ENCODE data around the gene MS4A15.

The MS4A15 gene

DNA sequence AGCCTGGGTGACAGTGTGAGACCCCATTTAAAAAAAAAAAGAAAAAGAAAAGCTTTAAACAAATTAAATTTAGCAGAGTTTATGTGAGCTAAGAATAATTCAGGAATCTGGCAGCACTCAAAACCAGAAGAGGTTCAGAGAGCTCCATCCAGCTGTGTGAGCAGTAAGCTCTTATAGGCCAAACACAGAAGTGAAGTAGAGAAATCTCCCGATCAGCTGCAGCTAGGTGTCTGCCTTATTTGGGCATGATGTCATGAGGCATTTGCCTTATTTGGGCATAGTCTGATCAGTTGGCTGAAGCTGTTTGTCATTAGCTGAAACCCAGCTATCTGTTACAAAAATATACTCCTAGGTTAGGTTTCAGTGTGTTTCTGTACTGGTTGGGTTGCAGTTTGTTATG lies 8.2 kb downstream of the MS4A15 start:
- Histone ChIP-seq H3K27me3 (ENCODE audit: control insufficient read depth, insufficient read depth, low read length, poor library complexity, severe bottlenecking) (no peaks in the 10 kb centered on the region), H3K4me3 (ENCODE audit: insufficient read depth, low read depth, low read length) (no peak overlapping the region), H3K9me3 (ENCODE audit: control insufficient read depth, low read length) (no peaks in the 10 kb centered on the region), H3K27ac (ENCODE audit: insufficient read depth, low read depth, low read length, poor library complexity, severe bottlenecking) (no peak overlapping the region), H3K36me3 (ENCODE audit: control insufficient read depth, insufficient read depth, low read length) (no peaks in the 10 kb centered on the region), H3K4me1 (ENCODE audit: control insufficient read depth, insufficient read depth, low read length) (no peaks in the 10 kb centered on the region)
- WGBS, 2 experiments: 75 to 77% methylated on average over 1 of the region's 1 CpG

- no peaks in the 10 kb centered on the region for H3K9me3 ChIP-seq (ENCODE audit: control insufficient read depth, low read length)
- no peak overlapping the region for H3K27ac ChIP-seq (ENCODE audit: insufficient read depth, low read depth, low read length, poor library complexity, severe bottlenecking)
- H3K36me3 ChIP-seq (ENCODE audit: control insufficient read depth, insufficient read depth, low read length): no peaks in the 10 kb centered on the region
- H3K4me1 ChIP-seq (ENCODE audit: control insufficient read depth, insufficient read depth, low read length): no peaks in the 10 kb centered on the region
- no peaks in the 10 kb centered on the region for H3K27me3 ChIP-seq (ENCODE audit: control insufficient read depth, insufficient read depth, low read length, poor library complexity, severe bottlenecking)
- 94% methylated on average over 5 of the region's 5 CpGs for WGBS, 2 experiments
- H3K4me3 ChIP-seq (ENCODE audit: insufficient read depth, low read depth, low read length): no peak overlapping the region
Observed at GRCh38 chr11:60765355-60765754, 8.7 kb downstream of the MS4A15 start.

DNA sequence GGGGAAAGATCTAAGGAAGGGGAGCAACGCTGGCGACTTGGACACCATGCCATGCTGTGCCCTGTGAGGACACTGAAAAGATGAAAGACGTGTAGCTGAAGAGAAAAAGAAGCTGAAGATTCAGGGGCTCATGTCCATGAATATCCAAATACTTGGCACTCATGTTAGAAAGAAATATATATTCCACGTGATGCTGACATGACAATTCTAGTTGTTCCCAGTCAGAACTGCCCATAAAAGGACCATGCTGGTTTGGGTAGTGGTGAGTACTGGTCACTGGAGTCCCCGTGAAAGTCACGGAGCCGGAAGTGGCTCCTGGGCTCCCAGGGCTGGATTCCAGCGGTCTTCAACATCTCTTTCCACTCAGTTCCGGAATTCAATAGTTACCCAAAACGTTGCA lies 9.9 kb downstream of the MS4A15 start:
- H3K4me1 ChIP-seq (ENCODE audit: control insufficient read depth, insufficient read depth, low read length): no peaks in the 10 kb centered on the region
- no peaks in the 10 kb centered on the region for H3K27me3 ChIP-seq (ENCODE audit: control insufficient read depth, insufficient read depth, low read length, poor library complexity, severe bottlenecking)
- H3K9me3 ChIP-seq (ENCODE audit: control insufficient read depth, low read length): no peaks in the 10 kb centered on the region

GRCh38 chr11:60767388-60767811 lies 10.7 kb downstream of the MS4A15 start:
- Histone ChIP-seq H3K27ac (ENCODE audit: insufficient read depth, low read depth, low read length, poor library complexity, severe bottlenecking) (no peak overlapping the region), H3K4me1 (ENCODE audit: control insufficient read depth, insufficient read depth, low read length) (no peaks in the 10 kb centered on the region), H3K4me3 (ENCODE audit: insufficient read depth, low read depth, low read length) (no peak overlapping the region), H3K36me3 (ENCODE audit: control insufficient read depth, insufficient read depth, low read length) (no peaks in the 10 kb centered on the region), H3K27me3 (ENCODE audit: control insufficient read depth, insufficient read depth, low read length, poor library complexity, severe bottlenecking) (no peaks in the 10 kb centered on the region), H3K9me3 (ENCODE audit: control insufficient read depth, low read length) (no peaks in the 10 kb centered on the region)
- WGBS, 2 experiments: 61 to 66% methylated on average over 26 of the region's 26 CpGs

More for the DNA sequence above, 9.9 kb downstream of the MS4A15 start:
- no peaks in the 10 kb centered on the region for H3K36me3 ChIP-seq (ENCODE audit: control insufficient read depth, insufficient read depth, low read length)
- H3K27ac ChIP-seq (ENCODE audit: insufficient read depth, low read depth, low read length, poor library complexity, severe bottlenecking): no peak overlapping the region
- WGBS, 2 experiments: 90 to 94% methylated on average over 10 of the region's 10 CpGs
- H3K4me3 ChIP-seq (ENCODE audit: insufficient read depth, low read depth, low read length): no peak overlapping the region

DNA sequence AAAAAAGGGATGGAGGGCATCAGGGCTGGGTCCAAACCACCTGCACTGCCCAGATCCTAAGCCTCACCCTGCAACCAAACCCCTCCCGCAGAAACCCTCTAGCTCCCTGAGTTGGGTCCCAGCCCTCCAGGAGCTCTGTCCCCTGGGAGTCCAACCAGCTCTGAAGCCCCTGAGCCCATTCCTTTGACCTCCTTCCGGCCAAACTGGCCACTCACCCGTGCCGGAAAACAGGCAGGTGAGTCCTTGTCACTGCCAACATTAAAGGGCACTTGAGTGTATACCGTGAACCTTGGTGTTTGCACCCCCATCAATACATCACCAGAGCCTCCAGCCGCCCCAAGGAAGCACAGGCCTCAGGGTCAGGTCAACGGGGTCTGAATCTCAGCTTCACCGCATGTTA lies 11.5 kb downstream of the MS4A15 start:
- Histone ChIP-seq H3K9me3 (ENCODE audit: control insufficient read depth, low read length) (no peaks in the 10 kb centered on the region), H3K4me3 (ENCODE audit: insufficient read depth, low read depth, low read length) (no peak overlapping the region), H3K27ac (ENCODE audit: insufficient read depth, low read depth, low read length, poor library complexity, severe bottlenecking) (no peak overlapping the region), H3K4me1 (ENCODE audit: control insufficient read depth, insufficient read depth, low read length) (no peaks in the 10 kb centered on the region), H3K36me3 (ENCODE audit: control insufficient read depth, insufficient read depth, low read length) (no peaks in the 10 kb centered on the region), H3K27me3 (ENCODE audit: control insufficient read depth, insufficient read depth, low read length, poor library complexity, severe bottlenecking) (no peaks in the 10 kb centered on the region)
- 92 to 95% methylated on average over 8 of the region's 8 CpGs for WGBS, 2 experiments

DNA sequence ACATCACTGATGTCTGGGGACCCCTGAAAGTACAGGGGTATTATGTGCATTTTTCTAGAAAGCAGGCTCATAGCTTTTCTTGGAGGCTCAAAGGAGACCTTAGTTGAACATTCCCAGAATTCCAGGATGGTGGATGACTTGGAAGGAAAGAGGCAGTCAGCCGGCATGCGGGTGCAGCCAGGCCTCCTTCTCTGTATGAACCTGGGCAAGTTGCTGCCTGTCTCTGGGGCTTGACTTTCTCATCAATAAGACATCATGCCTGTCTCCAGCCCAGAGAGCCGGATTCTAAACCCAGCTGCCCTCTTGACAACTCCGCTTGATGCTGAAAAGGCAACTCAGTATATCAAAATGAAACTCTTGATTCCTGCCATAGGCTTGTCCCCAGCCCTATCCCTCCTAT lies 12.6 kb downstream of the MS4A15 start:
- Histone ChIP-seq H3K27me3 (ENCODE audit: control insufficient read depth, insufficient read depth, low read length, poor library complexity, severe bottlenecking) (no peaks in the 10 kb centered on the region), H3K36me3 (ENCODE audit: control insufficient read depth, insufficient read depth, low read length) (no peaks in the 10 kb centered on the region), H3K27ac (ENCODE audit: insufficient read depth, low read depth, low read length, poor library complexity, severe bottlenecking) (no peak overlapping the region), H3K4me3 (ENCODE audit: insufficient read depth, low read depth, low read length) (no peak overlapping the region), H3K9me3 (ENCODE audit: control insufficient read depth, low read length) (no peaks in the 10 kb centered on the region), H3K4me1 (ENCODE audit: control insufficient read depth, insufficient read depth, low read length) (no peaks in the 10 kb centered on the region)
- WGBS, 2 experiments: 89 to 96% methylated on average over 4 of the region's 4 CpGs

- H3K4me3 ChIP-seq (ENCODE audit: insufficient read depth, low read depth, low read length): no peak overlapping the region
- no peaks in the 10 kb centered on the region for H3K36me3 ChIP-seq (ENCODE audit: control insufficient read depth, insufficient read depth, low read length)
- no peaks in the 10 kb centered on the region for H3K9me3 ChIP-seq (ENCODE audit: control insufficient read depth, low read length)
- H3K4me1 ChIP-seq (ENCODE audit: control insufficient read depth, insufficient read depth, low read length): no peaks in the 10 kb centered on the region
- H3K27ac ChIP-seq (ENCODE audit: insufficient read depth, low read depth, low read length, poor library complexity, severe bottlenecking): no peak overlapping the region
- no peaks in the 10 kb centered on the region for H3K27me3 ChIP-seq (ENCODE audit: control insufficient read depth, insufficient read depth, low read length, poor library complexity, severe bottlenecking)
- WGBS, 2 experiments: 90 to 91% methylated on average over 11 of the region's 11 CpGs
Observed at GRCh38 chr11:60769811-60770210, 13.1 kb downstream of the MS4A15 start.

GRCh38 chr11:60771146-60771545 lies 14.5 kb downstream of the MS4A15 start:
- no peaks in the 10 kb centered on the region for H3K4me1 ChIP-seq (ENCODE audit: control insufficient read depth, insufficient read depth, low read length)
- H3K27ac ChIP-seq (ENCODE audit: insufficient read depth, low read depth, low read length, poor library complexity, severe bottlenecking): no peak overlapping the region
- H3K4me3 ChIP-seq (ENCODE audit: insufficient read depth, low read depth, low read length): no peak overlapping the region
- no peaks in the 10 kb centered on the region for H3K36me3 ChIP-seq (ENCODE audit: control insufficient read depth, insufficient read depth, low read length)
- H3K9me3 ChIP-seq (ENCODE audit: control insufficient read depth, low read length): no peaks in the 10 kb centered on the region
- no peaks in the 10 kb centered on the region for H3K27me3 ChIP-seq (ENCODE audit: control insufficient read depth, insufficient read depth, low read length, poor library complexity, severe bottlenecking)
- WGBS, 2 experiments: 90 to 95% methylated on average over 4 of the region's 4 CpGs

GRCh38 chr11:60771879-60772525 lies 15.3 kb downstream of the MS4A15 start:
- H3K36me3 ChIP-seq (ENCODE audit: control insufficient read depth, insufficient read depth, low read length): no peaks in the 10 kb centered on the region
- no peaks in the 10 kb centered on the region for H3K27me3 ChIP-seq (ENCODE audit: control insufficient read depth, insufficient read depth, low read length, poor library complexity, severe bottlenecking)
- H3K4me1 ChIP-seq (ENCODE audit: control insufficient read depth, insufficient read depth, low read length): no peaks in the 10 kb centered on the region
- H3K9me3 ChIP-seq (ENCODE audit: control insufficient read depth, low read length): no peaks in the 10 kb centered on the region
- H3K4me3 ChIP-seq (ENCODE audit: insufficient read depth, low read depth, low read length): no peak overlapping the region
- no peak overlapping the region for H3K27ac ChIP-seq (ENCODE audit: insufficient read depth, low read depth, low read length, poor library complexity, severe bottlenecking)
- 92 to 95% methylated on average over 16 of the region's 16 CpGs for WGBS, 2 experiments

DNA sequence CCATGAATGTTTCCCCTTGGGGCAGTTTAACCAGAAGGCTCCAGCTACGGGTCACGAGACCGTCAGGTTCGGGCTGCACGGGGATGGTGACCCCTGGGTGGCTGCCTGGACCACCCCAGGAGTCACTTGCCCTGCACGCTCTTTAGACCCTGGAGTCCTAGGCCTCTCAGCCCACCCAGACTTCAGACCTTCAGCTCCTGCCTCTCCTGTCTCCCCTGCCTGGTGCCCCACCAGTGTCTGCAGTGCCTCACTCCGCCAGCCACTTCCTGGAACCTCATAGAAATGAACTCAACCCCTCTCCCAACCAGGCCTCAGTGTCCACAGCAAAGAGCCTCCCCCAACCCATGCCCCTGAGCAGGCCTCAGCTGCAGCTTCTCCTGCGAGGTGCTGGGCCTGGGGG lies 16.0 kb downstream of the MS4A15 start:
- H3K4me3 ChIP-seq (ENCODE audit: insufficient read depth, low read depth, low read length): no peak overlapping the region
- no peak overlapping the region for H3K27ac ChIP-seq (ENCODE audit: insufficient read depth, low read depth, low read length, poor library complexity, severe bottlenecking)
- H3K36me3 ChIP-seq (ENCODE audit: control insufficient read depth, insufficient read depth, low read length): no peaks in the 10 kb centered on the region
- no peaks in the 10 kb centered on the region for H3K27me3 ChIP-seq (ENCODE audit: control insufficient read depth, insufficient read depth, low read length, poor library complexity, severe bottlenecking)
- WGBS, 2 experiments: 91 to 93% methylated on average over 8 of the region's 8 CpGs
- H3K9me3 ChIP-seq (ENCODE audit: control insufficient read depth, low read length): no peaks in the 10 kb centered on the region
- no peaks in the 10 kb centered on the region for H3K4me1 ChIP-seq (ENCODE audit: control insufficient read depth, insufficient read depth, low read length)

DNA sequence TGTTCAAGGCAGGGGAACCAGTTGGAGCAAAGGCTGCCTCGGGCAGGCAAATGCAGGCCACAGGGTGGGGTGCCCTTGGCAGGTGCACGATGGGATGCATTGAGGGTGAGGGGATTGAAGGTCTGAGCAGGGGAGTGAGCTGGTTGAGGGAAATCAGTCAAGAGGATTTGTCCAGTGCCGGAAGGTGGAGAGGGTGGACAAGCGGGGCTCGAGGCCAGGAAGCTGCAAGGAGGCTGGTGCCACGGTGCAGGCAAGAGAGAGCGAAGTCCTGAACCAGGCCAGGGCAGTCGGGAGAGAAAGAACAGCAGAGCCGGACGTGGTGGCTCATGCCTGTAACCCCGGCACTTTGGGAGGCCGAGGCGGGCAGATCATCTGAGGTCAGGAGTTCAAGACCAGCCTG lies 18.1 kb downstream of the MS4A15 start:
- H3K4me3 ChIP-seq (ENCODE audit: insufficient read depth, low read depth, low read length): no peak overlapping the region
- H3K36me3 ChIP-seq (ENCODE audit: control insufficient read depth, insufficient read depth, low read length): no peaks in the 10 kb centered on the region
- H3K9me3 ChIP-seq (ENCODE audit: control insufficient read depth, low read length): no peaks in the 10 kb centered on the region
- no peak overlapping the region for H3K27ac ChIP-seq (ENCODE audit: insufficient read depth, low read depth, low read length, poor library complexity, severe bottlenecking)
- WGBS, 2 experiments: 86 to 90% methylated on average over 13 of the region's 13 CpGs
- no peaks in the 10 kb centered on the region for H3K4me1 ChIP-seq (ENCODE audit: control insufficient read depth, insufficient read depth, low read length)
- no peaks in the 10 kb centered on the region for H3K27me3 ChIP-seq (ENCODE audit: control insufficient read depth, insufficient read depth, low read length, poor library complexity, severe bottlenecking)

Measured in ectodermal cell (in vitro differentiated cells).